Measurements from ENCODE around the gene CEP131.
"Not testable (repeated sequence)": the region's sequence is repeated elsewhere in the genome, so short reads cannot be mapped to it uniquely, and the experiment has no call there.

Gene CEP131

GRCh38 chr17:81238490-81238814 lies 15.7 kb upstream of the CEP131 start:
- DNase-seq = no peak

GRCh38 chr17:81237591-81238489 lies 15.1 kb upstream of the CEP131 start:
- DNase-seq = no peak

GRCh38 chr17:81236784-81237183 lies 14.0 kb upstream of the CEP131 start:
- DNase-seq = no peak

- DNase-seq = no peak
These were observed 13.3 kb upstream of the CEP131 start for GRCh38 chr17:81235822-81236740.

- DNase-seq = no peak
These were observed 12.4 kb upstream of the CEP131 start for GRCh38 chr17:81234940-81235821.

GRCh38 chr17:81234506-81234855 lies 11.7 kb upstream of the CEP131 start:
- no peak for DNase-seq

- DNase-seq = no peak
These were observed 11.2 kb upstream of the CEP131 start for GRCh38 chr17:81233811-81234505.

- DNase-seq = no peak
These were observed 10.6 kb upstream of the CEP131 start for GRCh38 chr17:81233316-81233715.

- DNase-seq = no peak
These were observed 10.0 kb upstream of the CEP131 start for GRCh38 chr17:81232616-81233241.

- DNase-seq = no peak
These were observed 9.2 kb upstream of the CEP131 start for GRCh38 chr17:81231766-81232581.

- DNase-seq = no peak
These were observed 8.4 kb upstream of the CEP131 start for GRCh38 chr17:81231121-81231645.

GRCh38 chr17:81230043-81230820 lies 7.5 kb upstream of the CEP131 start:
- DNase-seq = no peak

GRCh38 chr17:81229666-81229920 lies 6.8 kb upstream of the CEP131 start:
- DNase-seq = no peak

GRCh38 chr17:81228834-81229665 lies 6.3 kb upstream of the CEP131 start:
- no peak for DNase-seq

- DNase-seq = no peak
These were observed 5.7 kb upstream of the CEP131 start for GRCh38 chr17:81228420-81228819.

GRCh38 chr17:81227630-81228029 lies 4.9 kb upstream of the CEP131 start:
- not testable (repeated sequence) for DNase-seq

- no peak for DNase-seq
These were observed 981 bp upstream of the CEP131 start for GRCh38 chr17:81223762-81224130.

GRCh38 chr17:81222620-81222905 lies 202 bp downstream of the CEP131 start:
- no peak for DNase-seq

- DNase-seq = no peak
These were observed 734 bp downstream of the CEP131 start for GRCh38 chr17:81221842-81222619.
